ENCODE measurements around the gene CRYBB1.
A peak's percentile ranks its signal among the peaks of the same experiment; 100 is the strongest.

The CRYBB1 gene

DNA sequence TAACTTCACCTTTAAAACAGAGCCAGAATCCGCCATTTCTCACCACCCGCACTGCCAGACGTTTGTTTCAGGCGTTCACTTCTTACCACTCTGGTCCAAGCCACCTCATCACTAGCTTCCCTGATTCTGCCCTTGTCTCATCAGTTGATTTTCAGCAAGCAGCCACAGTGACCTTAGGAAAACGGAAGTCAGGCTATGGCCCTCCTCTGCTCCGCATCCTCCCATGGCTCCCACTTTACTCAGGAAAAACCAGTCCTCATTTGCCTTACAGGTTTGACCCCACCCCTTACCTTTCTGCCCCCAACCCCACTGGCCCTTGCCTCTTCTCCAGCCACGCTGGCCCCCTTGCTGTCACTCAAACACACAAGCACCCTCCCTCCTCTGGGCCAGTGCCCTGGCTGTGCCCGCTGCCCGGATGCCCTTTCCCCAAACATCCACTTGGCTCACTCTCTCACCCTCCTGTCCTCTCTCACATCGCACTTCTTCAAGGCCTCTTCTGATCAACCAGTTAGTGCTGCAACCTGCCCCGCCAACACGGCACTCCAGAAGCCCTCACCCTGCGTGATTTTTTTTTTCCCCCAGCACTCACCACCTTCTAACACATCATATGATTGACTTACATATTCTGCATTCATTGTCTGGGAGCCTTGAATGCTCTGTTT, 46.8 kb downstream of the CRYBB1 start:
- TF ChIP-seq GATA1 (IDR thresholded peaks at IDR 0.05; ENCODE audit: low read depth, low read length) (no peak), POLR2A (IDR thresholded peaks at IDR 0.05; ENCODE audit: low read length) (no peak)
- DNase-seq = no peak

DNA sequence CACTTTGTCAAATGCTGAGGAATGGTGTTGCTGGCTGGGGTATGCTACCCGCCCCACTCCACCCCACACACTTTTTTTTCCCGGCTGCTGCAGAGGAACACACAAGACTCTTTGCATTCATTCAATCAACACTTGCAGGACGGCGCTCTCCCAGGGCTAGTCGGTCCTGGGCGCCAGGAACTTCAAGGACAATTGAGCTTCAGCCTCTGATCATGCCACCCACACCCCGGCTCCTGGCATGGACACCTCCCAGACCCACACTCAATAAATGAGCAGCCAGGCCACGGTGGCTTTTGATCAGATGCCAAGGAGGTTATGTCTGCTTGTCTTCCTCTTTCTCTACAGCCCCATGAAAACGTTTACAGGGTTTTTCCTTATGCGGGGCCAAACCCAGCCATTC, 47.7 kb downstream of the CRYBB1 start:
- TF ChIP-seq POLR2A (IDR thresholded peaks at IDR 0.05; ENCODE audit: low read length) (no peak), GATA1 (IDR thresholded peaks at IDR 0.05; ENCODE audit: low read depth, low read length) (no peak)
- no peak for DNase-seq

GRCh38 chr22:26568207-26568706, 49.6 kb downstream of the CRYBB1 start:
- TF ChIP-seq POLR2A (IDR thresholded peaks at IDR 0.05; ENCODE audit: low read length) (no peak), GATA1 (IDR thresholded peaks at IDR 0.05; ENCODE audit: low read depth, low read length) (no peak)
- DNase-seq = no peak

GRCh38 chr22:26567610-26568009, 50.2 kb downstream of the CRYBB1 start:
- DNase-seq = no peak
- TF ChIP-seq GATA1 (IDR thresholded peaks at IDR 0.05; ENCODE audit: low read depth, low read length) (no peak), POLR2A (IDR thresholded peaks at IDR 0.05; ENCODE audit: low read length) (no peak)

DNA sequence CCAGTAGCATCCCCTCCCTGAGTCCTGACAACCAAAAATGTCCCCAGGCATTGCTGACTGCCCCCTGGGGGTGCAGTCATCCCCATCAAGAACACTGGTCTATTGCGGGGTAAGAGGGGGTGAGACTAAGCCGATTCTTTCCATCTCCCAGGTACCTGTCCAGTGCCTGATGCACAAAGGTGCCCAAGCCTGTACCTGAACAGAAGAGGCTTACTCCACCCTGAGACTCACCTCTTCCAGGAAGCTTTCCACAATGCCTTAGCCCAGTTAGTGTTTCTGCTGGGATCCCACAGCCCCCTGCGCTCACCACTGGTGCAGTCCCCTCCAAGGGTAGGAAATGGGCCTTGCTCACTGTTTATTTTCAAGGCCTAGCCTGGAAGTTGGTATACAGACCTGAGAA, 50.8 kb downstream of the CRYBB1 start:
- no peak for DNase-seq
- TF ChIP-seq POLR2A (IDR thresholded peaks at IDR 0.05; ENCODE audit: low read length) (no peak), GATA1 (IDR thresholded peaks at IDR 0.05; ENCODE audit: low read depth, low read length) (no peak)

DNA sequence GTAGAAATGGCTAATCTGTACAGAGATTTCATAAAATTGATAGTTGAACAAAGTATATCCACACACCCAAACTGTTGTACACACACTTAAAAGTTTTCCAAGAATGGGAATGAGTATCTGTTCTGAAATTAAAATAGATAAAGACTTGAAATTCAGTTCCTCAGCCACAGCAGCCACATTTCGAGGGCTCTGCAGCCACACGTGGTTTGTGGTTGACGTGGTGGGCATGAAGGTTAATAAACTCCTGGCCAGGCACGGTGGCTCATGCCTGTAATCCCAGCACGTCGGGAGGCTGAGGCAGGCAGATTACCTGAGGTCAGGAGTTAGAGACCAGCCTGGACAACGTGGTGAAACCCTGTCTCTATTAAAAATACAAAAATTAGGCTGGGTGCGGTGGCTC, 51.9 kb downstream of the CRYBB1 start:
- TF ChIP-seq POLR2A (IDR thresholded peaks at IDR 0.05; ENCODE audit: low read length) (no peak), GATA1 (IDR thresholded peaks at IDR 0.05; ENCODE audit: low read depth, low read length) (no peak)
- DNase-seq = no peak

GRCh38 chr22:26565181-26565580, 52.6 kb downstream of the CRYBB1 start:
- TF ChIP-seq POLR2A (IDR thresholded peaks at IDR 0.05; ENCODE audit: low read length) = no peak
- TF ChIP-seq GATA1 (IDR thresholded peaks at IDR 0.05; ENCODE audit: low read depth, low read length) = no peak
- DNase-seq = no peak

DNA sequence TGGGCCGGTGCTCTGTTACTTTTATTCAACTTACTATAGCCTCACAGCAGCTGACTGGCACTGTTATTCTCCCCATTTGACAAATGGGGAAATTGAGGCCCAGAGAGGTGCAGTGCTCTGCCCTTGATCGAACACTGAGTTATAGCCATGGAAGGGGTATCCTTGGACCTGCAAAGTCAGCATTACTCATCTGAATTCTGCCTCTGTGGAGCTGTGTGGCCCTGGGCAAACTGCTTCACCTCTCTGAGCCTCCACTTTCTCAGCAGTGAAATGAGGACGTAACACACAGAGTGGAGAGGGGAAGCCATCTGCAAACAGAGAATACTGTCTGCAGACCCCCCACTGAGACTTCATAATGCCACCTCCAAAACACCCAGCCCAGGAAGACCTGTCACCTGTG, 53.2 kb downstream of the CRYBB1 start:
- TF ChIP-seq POLR2A (IDR thresholded peaks at IDR 0.05; ENCODE audit: low read length) (no peak), GATA1 (IDR thresholded peaks at IDR 0.05; ENCODE audit: low read depth, low read length) (no peak)
- DNase-seq = no peak

- no peak for TF ChIP-seq POLR2A (IDR thresholded peaks at IDR 0.05; ENCODE audit: low read length)
- DNase-seq = no peak
Measured at GRCh38 chr22:26564181-26564580, 53.6 kb downstream of the CRYBB1 start.

- TF ChIP-seq POLR2A (IDR thresholded peaks at IDR 0.05; ENCODE audit: low read length) = no peak
- TF ChIP-seq GATA1 (IDR thresholded peaks at IDR 0.05; ENCODE audit: low read depth, low read length) = no peak
- peak; percentile 20 to 47 for DNase-seq
Measured at GRCh38 chr22:26563022-26563421, 54.8 kb downstream of the CRYBB1 start.

DNA sequence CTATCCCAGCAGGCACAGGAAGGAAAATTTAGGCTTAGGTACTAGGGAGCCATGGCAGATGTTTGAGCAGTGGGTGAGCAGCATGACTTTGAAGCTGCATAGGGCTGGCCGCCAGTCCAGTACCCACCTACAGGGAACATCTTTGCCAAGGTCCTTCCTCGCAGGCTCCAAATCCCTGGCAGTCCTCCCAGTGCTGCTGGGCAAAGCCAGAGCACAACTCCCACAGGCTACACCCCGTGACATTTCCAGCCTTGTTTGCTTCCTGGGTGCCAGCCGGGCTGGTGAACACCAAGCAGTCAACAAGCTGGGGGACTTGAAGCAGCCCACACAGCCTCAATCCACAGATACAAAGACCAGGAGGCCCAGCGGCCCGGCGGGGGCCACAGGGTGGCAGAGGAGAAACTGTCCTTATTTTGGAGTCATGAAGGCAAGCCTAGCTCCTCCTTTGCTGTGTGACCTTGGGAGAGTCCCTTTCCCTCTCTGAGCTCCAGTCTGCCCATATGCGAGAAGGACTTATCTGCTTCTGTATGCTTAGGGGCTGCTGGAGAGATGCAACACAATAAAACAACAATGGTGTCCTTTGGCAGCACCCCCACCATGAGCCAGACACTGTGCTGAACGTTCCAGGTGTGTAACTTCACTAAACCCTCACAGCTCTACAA, 55.9 kb downstream of the CRYBB1 start:
- no peak for DNase-seq
- TF ChIP-seq GATA1 (IDR thresholded peaks at IDR 0.05; ENCODE audit: low read depth, low read length) (no peak), POLR2A (IDR thresholded peaks at IDR 0.05; ENCODE audit: low read length) (no peak)

DNA sequence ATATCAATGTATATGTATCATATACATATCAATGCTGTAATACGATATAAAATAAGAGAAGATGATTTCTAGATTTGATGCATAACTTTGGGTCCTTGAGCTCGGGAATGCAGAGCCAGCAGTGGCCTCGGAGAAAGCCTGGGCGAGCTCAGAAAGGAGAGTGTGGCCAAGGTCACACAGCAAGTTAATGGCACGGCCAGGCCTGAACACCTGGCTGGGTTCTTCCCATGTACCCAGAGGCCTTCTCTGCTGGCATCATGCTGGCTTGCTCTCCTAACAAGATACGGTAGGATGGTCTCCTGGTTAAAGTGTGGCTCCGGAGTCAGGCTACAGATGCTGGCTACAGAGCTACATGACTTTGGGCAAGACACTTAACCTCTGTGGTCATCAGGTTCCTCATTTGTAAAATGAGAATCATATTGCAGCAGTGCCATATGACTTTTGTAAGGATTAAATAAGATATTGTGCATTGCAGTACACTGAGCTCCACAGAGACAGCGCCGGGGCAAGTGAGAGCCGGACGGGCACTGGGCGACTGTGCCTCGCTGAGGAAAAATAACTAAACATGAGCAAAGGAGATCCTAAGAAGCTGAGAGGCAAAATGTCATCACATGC, 57.8 kb downstream of the CRYBB1 start:
- DNase-seq = no peak
- no peak for TF ChIP-seq GATA1 (IDR thresholded peaks at IDR 0.05; ENCODE audit: low read depth, low read length)
- TF ChIP-seq POLR2A (IDR thresholded peaks at IDR 0.05; ENCODE audit: low read length) = no peak

DNA sequence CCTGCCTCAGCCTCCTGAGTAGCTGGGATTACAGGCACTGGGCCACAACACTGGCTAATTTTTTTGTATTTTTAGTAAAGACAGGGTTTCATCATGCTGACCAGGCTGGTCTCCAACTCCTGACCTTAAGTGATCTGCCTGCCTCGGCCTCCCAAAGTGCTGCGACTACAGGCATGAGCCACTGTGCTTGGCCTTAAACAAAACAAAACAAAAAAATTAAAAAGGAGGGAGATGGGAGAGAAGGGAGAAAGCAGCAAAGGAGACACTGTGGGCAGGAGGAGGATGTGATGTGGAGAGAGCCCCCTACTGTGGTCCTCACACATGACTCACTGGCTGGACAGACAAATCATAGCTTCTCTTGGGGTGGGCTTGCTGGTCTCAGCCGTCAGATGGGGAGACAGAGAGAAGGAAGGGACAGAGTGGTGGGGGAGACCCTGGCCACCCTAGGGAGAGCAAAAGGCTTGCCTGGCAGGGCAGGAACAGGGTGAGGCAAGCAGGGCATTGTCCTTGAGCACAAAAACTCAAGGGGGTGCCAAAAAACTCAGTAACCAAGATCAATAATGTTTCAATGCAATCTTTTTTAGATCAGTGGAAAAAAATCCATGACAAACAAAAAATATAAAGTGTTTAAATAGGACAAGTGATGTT, 59.5 kb downstream of the CRYBB1 start:
- no peak for DNase-seq
- TF ChIP-seq POLR2A (IDR thresholded peaks at IDR 0.05; ENCODE audit: low read length) (no peak), GATA1 (IDR thresholded peaks at IDR 0.05; ENCODE audit: low read depth, low read length) (no peak)

GRCh38 chr22:26556904-26557303, 60.9 kb downstream of the CRYBB1 start:
- TF ChIP-seq GATA1 (IDR thresholded peaks at IDR 0.05; ENCODE audit: low read depth, low read length) = no peak
- TF ChIP-seq POLR2A (IDR thresholded peaks at IDR 0.05; ENCODE audit: low read length) = no peak
- DNase-seq = no peak

All from erythroblast (primary cell).